ENCODE measurements around the gene CACNA1I. TPM values are rescaled to one million over a fixed set of nuclear protein-coding genes. Genes with fewer than 3 reads are reported as not detected.

CACNA1I gene
- total and polyA plus RNA-seq, 2 donors (not counting 1 experiment from before 2014, with no cell fraction given): 0.07 to 0.25 TPM

- intact Hi-C loops (cut with micrococcal nuclease): no loop called here
- H3K4me1 ChIP-seq (ENCODE audit: control insufficient read depth in 2 of 2, insufficient read depth in 2 of 2, low read length in 2 of 2): peaks cover 25 to 29% of the 10 kb centered on the region in 2 donors
- Mint-ChIP-seq H3K27me3 (peaks cover 49% of the 10 kb centered on the region), H3K4me1 (peaks cover 21% of the 10 kb centered on the region), H3K27ac (no peak overlapping the region), H3K4me3 (peak overlapping the region; percentile 47), H3K9me3 (ENCODE audit: insufficient read depth) (no peaks in the 10 kb centered on the region)
- ChIA-PET CTCF (no interaction called here), POLR2A (no interaction called here)
- H3K4me2 ChIP-seq (replicated peaks; ENCODE audit: low read depth, low read length, poor library complexity, severe bottlenecking): peak overlapping the region; percentile 60
- peak overlapping the region; percentile 19 for H3K9ac ChIP-seq (ENCODE audit: low read length)
- no peaks in the 10 kb centered on the region for H4K20me1 ChIP-seq (ENCODE audit: control insufficient read depth, insufficient read depth, low read length, poor library complexity, severe bottlenecking)
- H3K27ac ChIP-seq (ENCODE audit: low read length in 2 of 2): no peak overlapping the region
- H2AFZ ChIP-seq (ENCODE audit: insufficient read depth, low read depth, low read length, poor library complexity, severe bottlenecking): no peak overlapping the region
- no peak for TF ChIP-seq EZH2 (IDR thresholded peaks at IDR 0.05; ENCODE audit: borderline replicate concordance, insufficient read depth, low read depth, low read length, poor library complexity, severe bottlenecking)
- no peak for TF ChIP-seq CTCF (IDR thresholded peaks at IDR 0.05)
- no peaks in the 10 kb centered on the region for H3K36me3 ChIP-seq (replicated peaks in 1 of 2; ENCODE audit: control extremely low read depth in 1 of 2, control insufficient read depth in 1 of 2, extremely low read depth in 1 of 2, insufficient read depth in 2 of 2, low read length in 1 of 2)
- 60% methylated on average over 22 of the region's 22 CpGs for WGBS (ENCODE audit: insufficient coverage)
- H3K79me2 ChIP-seq (ENCODE audit: control insufficient read depth, insufficient read depth, low read length): no peaks in the 10 kb centered on the region
- DNase-seq: no peak
- ATAC-seq (ENCODE audit: low read depth): no peak
- H3K4me3 ChIP-seq (ENCODE audit: control extremely low read depth in 1 of 5, extremely low read depth in 1 of 5, insufficient read depth in 1 of 5, low read depth in 2 of 5, low read length in 4 of 5): peak overlapping the region in 1 of 5 experiments; percentile 33
- H3K9me3 ChIP-seq (ENCODE audit: control extremely low read depth in 1 of 3, control insufficient read depth in 2 of 3, insufficient read depth in 1 of 3, low read length in 2 of 3): peaks cover 0 to 32% (median 0%) of the 10 kb centered on the region in 3 donors
- H3K27me3 ChIP-seq (replicated peaks in 1 of 4; ENCODE audit: control extremely low read depth in 1 of 4, control insufficient read depth in 3 of 4, insufficient read depth in 4 of 4, low read length in 3 of 4): peaks cover 0 to 63% (median 23%) of the 10 kb centered on the region in 4 experiments
Measured at GRCh38 chr22:39663751-39664150, 93.2 kb downstream of the CACNA1I start.

DNA sequence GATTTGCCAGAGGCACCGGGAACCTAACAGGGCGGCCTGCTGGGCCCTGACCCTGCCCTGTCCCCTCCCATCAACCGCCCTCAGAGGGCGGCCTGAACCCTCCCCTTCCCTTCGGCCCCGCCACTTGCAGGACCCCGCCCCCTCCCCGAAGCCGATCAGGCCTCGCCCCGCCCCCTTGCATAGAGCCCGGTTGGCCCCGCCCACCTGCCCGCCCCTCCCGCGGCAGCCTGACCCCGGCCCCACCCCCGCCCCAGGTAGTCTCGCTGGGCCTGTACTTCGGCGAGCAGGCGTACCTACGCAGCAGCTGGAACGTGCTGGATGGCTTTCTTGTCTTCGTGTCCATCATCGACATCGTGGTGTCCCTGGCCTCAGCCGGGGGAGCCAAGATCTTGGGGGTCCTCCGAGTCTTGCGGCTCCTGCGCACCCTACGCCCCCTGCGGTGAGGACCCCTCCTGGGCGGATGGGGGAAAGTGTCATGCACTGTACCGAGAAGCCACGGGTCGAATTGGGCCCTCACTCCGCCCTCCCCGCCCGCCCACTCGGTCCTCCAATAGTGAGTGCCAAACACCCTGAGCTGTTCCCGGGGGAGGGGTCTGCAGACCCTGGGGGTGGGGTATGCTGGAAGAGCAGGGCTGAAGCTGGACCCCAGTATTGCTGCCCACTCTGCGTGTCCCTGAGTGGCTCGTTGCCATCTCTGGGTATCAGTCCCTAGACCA is 94.1 kb downstream of the CACNA1I start:
- no peaks in the 10 kb centered on the region for H4K20me1 ChIP-seq (ENCODE audit: control insufficient read depth, insufficient read depth, low read length, poor library complexity, severe bottlenecking)
- H3K27ac ChIP-seq (ENCODE audit: low read length in 2 of 2): no peak overlapping the region
- H3K4me3 ChIP-seq (ENCODE audit: control extremely low read depth in 1 of 5, extremely low read depth in 1 of 5, insufficient read depth in 1 of 5, low read depth in 2 of 5, low read length in 4 of 5): peak overlapping the region in 3 of 5 experiments; percentile 3 to 33 (median 23)
- peaks cover 42% of the 10 kb centered on the region for H3K27me3 Mint-ChIP-seq
- no peaks in the 10 kb centered on the region for H3K36me3 ChIP-seq (replicated peaks in 1 of 2; ENCODE audit: control extremely low read depth in 1 of 2, control insufficient read depth in 1 of 2, extremely low read depth in 1 of 2, insufficient read depth in 2 of 2, low read length in 1 of 2)
- H3K9me3 Mint-ChIP-seq (ENCODE audit: insufficient read depth): no peaks in the 10 kb centered on the region
- peak overlapping the region; percentile 19 for H3K9ac ChIP-seq (ENCODE audit: low read length)
- peaks cover 21% of the 10 kb centered on the region for H3K4me1 Mint-ChIP-seq
- peaks cover 25 to 29% of the 10 kb centered on the region in 2 donors for H3K4me1 ChIP-seq (ENCODE audit: control insufficient read depth in 2 of 2, insufficient read depth in 2 of 2, low read length in 2 of 2)
- intact Hi-C loops (cut with micrococcal nuclease): no loop called here
- no peak for TF ChIP-seq CTCF (IDR thresholded peaks at IDR 0.05)
- no peak for TF ChIP-seq EZH2 (IDR thresholded peaks at IDR 0.05; ENCODE audit: borderline replicate concordance, insufficient read depth, low read depth, low read length, poor library complexity, severe bottlenecking)
- H3K4me3 Mint-ChIP-seq: peak overlapping the region; percentile 71
- peak; percentile 39 for DNase-seq
- POLR2A ChIA-PET: no interaction called here
- 15% methylated on average over 35 of the region's 44 CpGs for WGBS (ENCODE audit: insufficient coverage)
- H2AFZ ChIP-seq (ENCODE audit: insufficient read depth, low read depth, low read length, poor library complexity, severe bottlenecking): no peak overlapping the region
- peaks cover 0 to 32% (median 0%) of the 10 kb centered on the region in 3 donors for H3K9me3 ChIP-seq (ENCODE audit: control extremely low read depth in 1 of 3, control insufficient read depth in 2 of 3, insufficient read depth in 1 of 3, low read length in 2 of 3)
- no peaks in the 10 kb centered on the region for H3K79me2 ChIP-seq (ENCODE audit: control insufficient read depth, insufficient read depth, low read length)
- CTCF ChIA-PET: interaction anchor here (0.6 kb wide), 1 partner anchor 16 kb away, joined by 3 read pairs; no protein-coding TSS in a partner anchor
- ATAC-seq (ENCODE audit: low read depth): peak; percentile 50
- peaks cover 0 to 56% (median 23%) of the 10 kb centered on the region in 4 experiments for H3K27me3 ChIP-seq (replicated peaks in 1 of 4; ENCODE audit: control extremely low read depth in 1 of 4, control insufficient read depth in 3 of 4, insufficient read depth in 4 of 4, low read length in 3 of 4)
- H3K27ac Mint-ChIP-seq: no peak overlapping the region
- H3K4me2 ChIP-seq (replicated peaks; ENCODE audit: low read depth, low read length, poor library complexity, severe bottlenecking): peak overlapping the region; percentile 60

Measured in B cell (primary cell).